ENCODE data around the gene ERFE.

ERFE gene

GRCh38 chr2:238138331-238139195 lies 20.2 kb upstream of the ERFE start, which contains the start of gene KLHL30:
TSS of gene KLHL30 (plus strand) at chr2:238138668. CDS start at chr2:238140755, 2,087 bp downstream.
- Histone ChIP-seq H3K4me1 (ENCODE audit: control insufficient read depth in 2 of 2, insufficient read depth in 1 of 2, low read depth in 1 of 2, low read length in 2 of 2) (peaks cover 9 to 14% of the 10 kb centered on the region in 2 donors), H3K27ac (replicated peaks; ENCODE audit: low read length) (no peak within 1 kb of the TSS), H2BK12ac (ENCODE audit: low read length) (peak within 1 kb of the TSS; percentile 90), H4K8ac (ENCODE audit: low read depth, low read length) (peak within 1 kb of the TSS; percentile 43), H3K4ac (ENCODE audit: low read length) (peak within 1 kb of the TSS; percentile 98), H2BK15ac (ENCODE audit: low read length) (peak within 1 kb of the TSS; percentile 98), H2AFZ (ENCODE audit: low read length) (peak within 1 kb of the TSS; percentile 71), H3K79me1 (ENCODE audit: low read depth, low read length) (peaks cover 7% of the 10 kb centered on the region), H3K27me3 (ENCODE audit: control insufficient read depth in 3 of 3, insufficient read depth in 3 of 3, low read depth in 1 of 3, low read length in 3 of 3) (peaks cover 0 to 19% (median 0%) of the 10 kb centered on the region in 3 experiments), H4K91ac (ENCODE audit: low read depth, low read length, poor library complexity) (peak within 1 kb of the TSS; percentile 19), H3K18ac (ENCODE audit: low read length) (peak within 1 kb of the TSS; percentile 92), H3K23ac (ENCODE audit: low read depth, low read length, poor library complexity) (peak within 1 kb of the TSS; percentile 85), H2BK5ac (ENCODE audit: low read length) (peak within 1 kb of the TSS; percentile 90), H3K36me3 (replicated peaks in 1 of 2; ENCODE audit: control insufficient read depth in 2 of 2, insufficient read depth in 2 of 2, low read length in 2 of 2) (no peaks in the 10 kb centered on the region), H3K14ac (ENCODE audit: low read length) (peak within 1 kb of the TSS; percentile 17), H3K4me3 (ENCODE audit: low read length in 2 of 2) (peak within 1 kb of the TSS in 1 of 2 donors; percentile 34), H3K9me3 (replicated peaks in 1 of 2; ENCODE audit: control insufficient read depth in 2 of 2, insufficient read depth in 1 of 2, low read depth in 1 of 2, low read length in 2 of 2) (no peaks in the 10 kb centered on the region), H3K4me2 (ENCODE audit: insufficient read depth, low read length, poor library complexity, severe bottlenecking) (no peak within 1 kb of the TSS), H2AK5ac (ENCODE audit: low read depth, low read length) (peak within 1 kb of the TSS; percentile 99), H2BK120ac (ENCODE audit: low read depth, low read length) (peak within 1 kb of the TSS; percentile 72), H3K9ac (ENCODE audit: low read depth, low read length, poor library complexity) (peak within 1 kb of the TSS; percentile 77)
- no CpG with 5 or more reads among the region's 22 CpGs for WGBS, 2 donors (ENCODE audit: extremely low coverage in 2 of 2, insufficient read length in 2 of 2, insufficient replicate concordance in 1 of 2)
- no peak for DNase-seq (ENCODE audit: low spot score)

- no CpG with 5 or more reads among the region's 56 CpGs for WGBS, 2 donors (ENCODE audit: extremely low coverage in 2 of 2, insufficient read length in 2 of 2, insufficient replicate concordance in 1 of 2)
- no peaks in the 10 kb centered on the region for H3K9me3 ChIP-seq (replicated peaks in 1 of 2; ENCODE audit: control insufficient read depth in 2 of 2, insufficient read depth in 1 of 2, low read depth in 1 of 2, low read length in 2 of 2)
Observed at GRCh38 chr2:238139196-238140039, 19.4 kb upstream of the ERFE start.

GRCh38 chr2:238140040-238140439 lies 18.7 kb upstream of the ERFE start:
- Histone ChIP-seq H3K4me3 (ENCODE audit: low read length in 2 of 2) (no peak overlapping the region), H3K79me1 (ENCODE audit: low read depth, low read length) (peaks cover 7% of the 10 kb centered on the region), H2BK5ac (ENCODE audit: low read length) (no peak overlapping the region), H2BK15ac (ENCODE audit: low read length) (no peak overlapping the region), H3K4me2 (ENCODE audit: insufficient read depth, low read length, poor library complexity, severe bottlenecking) (no peak overlapping the region), H3K23ac (ENCODE audit: low read depth, low read length, poor library complexity) (peak overlapping the region; percentile 90), H3K4me1 (ENCODE audit: control insufficient read depth in 2 of 2, insufficient read depth in 1 of 2, low read depth in 1 of 2, low read length in 2 of 2) (peaks cover 9 to 14% of the 10 kb centered on the region in 2 donors), H4K91ac (ENCODE audit: low read depth, low read length, poor library complexity) (no peak overlapping the region), H3K27ac (replicated peaks; ENCODE audit: low read length) (no peak overlapping the region), H2AFZ (ENCODE audit: low read length) (no peak overlapping the region), H3K27me3 (ENCODE audit: control insufficient read depth in 3 of 3, insufficient read depth in 3 of 3, low read depth in 1 of 3, low read length in 3 of 3) (peaks cover 0 to 18% (median 0%) of the 10 kb centered on the region in 3 experiments), H3K18ac (ENCODE audit: low read length) (peak overlapping the region; percentile 94), H2BK12ac (ENCODE audit: low read length) (peak overlapping the region; percentile 43), H3K9me3 (replicated peaks in 1 of 2; ENCODE audit: control insufficient read depth in 2 of 2, insufficient read depth in 1 of 2, low read depth in 1 of 2, low read length in 2 of 2) (no peaks in the 10 kb centered on the region), H2AK5ac (ENCODE audit: low read depth, low read length) (peak overlapping the region; percentile 49), H3K14ac (ENCODE audit: low read length) (peak overlapping the region; percentile 82), H2BK120ac (ENCODE audit: low read depth, low read length) (peak overlapping the region; percentile 72), H3K36me3 (replicated peaks in 1 of 2; ENCODE audit: control insufficient read depth in 2 of 2, insufficient read depth in 2 of 2, low read length in 2 of 2) (no peaks in the 10 kb centered on the region), H4K8ac (ENCODE audit: low read depth, low read length) (peak overlapping the region; percentile 26), H3K4ac (ENCODE audit: low read length) (no peak overlapping the region), H3K9ac (ENCODE audit: low read depth, low read length, poor library complexity) (no peak overlapping the region)
- no peak for DNase-seq (ENCODE audit: low spot score)
- WGBS, 2 donors (ENCODE audit: extremely low coverage in 2 of 2, insufficient read length in 2 of 2, insufficient replicate concordance in 1 of 2), result no CpG with 5 or more reads among the region's 7 CpGs

More at GRCh38 chr2:238139196-238140039, 19.4 kb upstream of the ERFE start:
- Histone ChIP-seq H2AFZ (ENCODE audit: low read length) (peak overlapping the region; percentile 71), H3K79me1 (ENCODE audit: low read depth, low read length) (peaks cover 7% of the 10 kb centered on the region), H3K14ac (ENCODE audit: low read length) (peak overlapping the region; percentile 82), H3K9ac (ENCODE audit: low read depth, low read length, poor library complexity) (peak overlapping the region; percentile 77), H3K4me1 (ENCODE audit: control insufficient read depth in 2 of 2, insufficient read depth in 1 of 2, low read depth in 1 of 2, low read length in 2 of 2) (peaks cover 9 to 14% of the 10 kb centered on the region in 2 donors), H3K27me3 (ENCODE audit: control insufficient read depth in 3 of 3, insufficient read depth in 3 of 3, low read depth in 1 of 3, low read length in 3 of 3) (peaks cover 0 to 19% (median 0%) of the 10 kb centered on the region in 3 experiments), H2BK120ac (ENCODE audit: low read depth, low read length) (peak overlapping the region; percentile 72), H4K91ac (ENCODE audit: low read depth, low read length, poor library complexity) (peak overlapping the region; percentile 19), H3K27ac (replicated peaks; ENCODE audit: low read length) (no peak overlapping the region), H2AK5ac (ENCODE audit: low read depth, low read length) (peak overlapping the region; percentile 99), H2BK5ac (ENCODE audit: low read length) (peak overlapping the region; percentile 53), H4K8ac (ENCODE audit: low read depth, low read length) (peak overlapping the region; percentile 43), H3K36me3 (replicated peaks in 1 of 2; ENCODE audit: control insufficient read depth in 2 of 2, insufficient read depth in 2 of 2, low read length in 2 of 2) (no peaks in the 10 kb centered on the region), H3K4me3 (ENCODE audit: low read length in 2 of 2) (no peak overlapping the region), H2BK15ac (ENCODE audit: low read length) (peak overlapping the region; percentile 98), H3K23ac (ENCODE audit: low read depth, low read length, poor library complexity) (peak overlapping the region; percentile 90), H3K4me2 (ENCODE audit: insufficient read depth, low read length, poor library complexity, severe bottlenecking) (no peak overlapping the region), H3K4ac (ENCODE audit: low read length) (peak overlapping the region; percentile 98), H2BK12ac (ENCODE audit: low read length) (peak overlapping the region; percentile 90), H3K18ac (ENCODE audit: low read length) (peak overlapping the region; percentile 94)
- DNase-seq (ENCODE audit: low spot score), result no peak
